SU-DHL-6 (cell line): ENCODE data around the gene ZBTB21.

Experiments
- H2AFZ ChIP-seq: fragments of 200-600 bp; sonication (generic); 2 replicates; pipeline ENCODE4 v1.6.1; 2014; ENCODE audit warnings: low read depth, mild to moderate bottlenecking, moderate library complexity, mixed read lengths, antibody characterized with exemption, low read length; ENCODE audit not compliant: severe bottlenecking
- H3F3A ChIP-seq: fragments of 200-600 bp; shearing (Covaris generic); 2 replicates; pipeline ENCODE4 v1.6.0; 2016; ENCODE audit warnings: antibody characterized with exemption, mild to moderate bottlenecking; ENCODE audit not compliant: insufficient read depth
- H3K27ac ChIP-seq: fragments of 200-600 bp; sonication (generic); 2 replicates; pipeline ENCODE4 v1.5.1; 2016; ENCODE audit warnings: low read depth, mild to moderate bottlenecking, low read length, moderate library complexity, mixed read lengths
- H3K27me3 ChIP-seq: fragments of 200-600 bp; sonication (generic), shearing (Covaris generic); 2 replicates; pipeline ENCODE4 v1.6.0; 2014; ENCODE audit warnings: mild to moderate bottlenecking, low read length
- H3K36me3 ChIP-seq: fragments of 200-600 bp; sonication (generic); 2 replicates; pipeline ENCODE4 v1.6.1; 2014; ENCODE audit warnings: mild to moderate bottlenecking, low read length, mixed read lengths
- H3K4me2 ChIP-seq: fragments of 300-600, 200-600 bp; shearing (Covaris generic), sonication (generic); 2 replicates; pipeline ENCODE4 v1.6.0; 2014; ENCODE audit warnings: low read length, low read depth, mild to moderate bottlenecking; ENCODE audit not compliant: poor library complexity, severe bottlenecking
- H3K4me3 ChIP-seq: fragments of 200-600 bp; sonication (generic); 2 replicates; pipeline ENCODE4 v1.5.1; 2014; ENCODE audit warnings: antibody characterized with exemption, low read length, mild to moderate bottlenecking, mixed read lengths; ENCODE audit not compliant: insufficient read depth, poor library complexity, severe bottlenecking
- H3K79me2 ChIP-seq: fragments of 200-600 bp; sonication (generic); 2 replicates; pipeline ENCODE4 v1.6.1; 2014; ENCODE audit warnings: mild to moderate bottlenecking, low read length, moderate library complexity; ENCODE audit not compliant: insufficient read depth
- H3K9ac ChIP-seq: fragments of 200-600 bp; sonication (generic); 2 replicates; pipeline ENCODE4 v1.7.0; 2014; ENCODE audit warnings: mild to moderate bottlenecking, low read length
- H3K9me2 ChIP-seq: fragments of 200-600 bp; sonication (generic); replicated peaks from 2 replicates; pipeline ENCODE4 v1.6.1; 2014; ENCODE audit warnings: low read length; ENCODE audit not compliant: insufficient read depth
- H3K9me3 ChIP-seq: fragments of 200-600 bp; sonication (generic); 2 replicates; pipeline ENCODE4 v1.6.1; 2014; ENCODE audit warnings: low read length, mixed read lengths; ENCODE audit not compliant: insufficient read depth
- H4K20me1 ChIP-seq: fragments of 200-600 bp; sonication (generic); 2 replicates; pipeline ENCODE4 v1.6.1; 2014; ENCODE audit warnings: low read depth, mild to moderate bottlenecking, antibody characterized with exemption, low read length, moderate library complexity, mixed read lengths
- EZH2phosphoT487 ChIP-seq: fragments of 200-600 bp; sonication (generic), shearing (Covaris generic); conservative IDR thresholded peaks from 2 replicates; pipeline ENCODE4 v1.6.1; 2018; ENCODE audit warnings: mild to moderate bottlenecking, antibody characterized with exemption, low read length, moderate library complexity, mixed read lengths
- TF ChIP-seq, protein P1 (sequence below): fragments of 200-600 bp; sonication (generic); IDR thresholded peaks from one replicate; pipeline ENCODE4 v1.5.1; 2017; ENCODE audit warnings: antibody characterized with exemption, mild to moderate bottlenecking, low read length, moderate library complexity; ENCODE audit not compliant: insufficient read depth, poor library complexity, severe bottlenecking

ZBTB21 gene

DNA sequence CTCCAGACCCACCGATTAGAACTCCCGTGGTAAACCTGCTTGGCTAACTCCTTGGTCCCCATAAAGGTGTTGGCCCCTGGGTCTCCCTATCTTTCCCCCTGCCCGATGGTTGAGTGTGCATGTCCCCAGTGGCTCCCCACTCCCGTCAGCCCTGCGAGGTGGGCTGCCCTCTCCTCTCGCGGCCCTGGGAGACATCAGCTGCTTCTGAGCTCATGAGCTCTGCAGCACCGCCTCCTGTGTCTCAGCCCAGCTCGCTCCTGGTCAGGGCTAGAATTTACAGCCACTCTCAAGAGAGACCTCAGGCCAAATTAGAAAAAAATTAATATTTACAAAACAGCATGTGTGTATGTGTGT lies 15.9 kb upstream of the ZBTB21 start:
- H3K9me2 ChIP-seq = no peaks in the 10 kb centered on the region
- H3K27ac ChIP-seq = no peak overlapping the region
- no peaks in the 10 kb centered on the region for H3F3A ChIP-seq
- H3K36me3 ChIP-seq = no peaks in the 10 kb centered on the region
- H2AFZ ChIP-seq = no peak overlapping the region
- H3K27me3 ChIP-seq = no peaks in the 10 kb centered on the region
- H3K4me3 ChIP-seq = no peak overlapping the region
- H3K9me3 ChIP-seq = no peaks in the 10 kb centered on the region
- H3K9ac ChIP-seq = no peak overlapping the region
- no peaks in the 10 kb centered on the region for H4K20me1 ChIP-seq
- no peaks in the 10 kb centered on the region for H3K79me2 ChIP-seq
- no peak for TF ChIP-seq EZH2phosphoT487
- TF ChIP-seq, protein P1, sequence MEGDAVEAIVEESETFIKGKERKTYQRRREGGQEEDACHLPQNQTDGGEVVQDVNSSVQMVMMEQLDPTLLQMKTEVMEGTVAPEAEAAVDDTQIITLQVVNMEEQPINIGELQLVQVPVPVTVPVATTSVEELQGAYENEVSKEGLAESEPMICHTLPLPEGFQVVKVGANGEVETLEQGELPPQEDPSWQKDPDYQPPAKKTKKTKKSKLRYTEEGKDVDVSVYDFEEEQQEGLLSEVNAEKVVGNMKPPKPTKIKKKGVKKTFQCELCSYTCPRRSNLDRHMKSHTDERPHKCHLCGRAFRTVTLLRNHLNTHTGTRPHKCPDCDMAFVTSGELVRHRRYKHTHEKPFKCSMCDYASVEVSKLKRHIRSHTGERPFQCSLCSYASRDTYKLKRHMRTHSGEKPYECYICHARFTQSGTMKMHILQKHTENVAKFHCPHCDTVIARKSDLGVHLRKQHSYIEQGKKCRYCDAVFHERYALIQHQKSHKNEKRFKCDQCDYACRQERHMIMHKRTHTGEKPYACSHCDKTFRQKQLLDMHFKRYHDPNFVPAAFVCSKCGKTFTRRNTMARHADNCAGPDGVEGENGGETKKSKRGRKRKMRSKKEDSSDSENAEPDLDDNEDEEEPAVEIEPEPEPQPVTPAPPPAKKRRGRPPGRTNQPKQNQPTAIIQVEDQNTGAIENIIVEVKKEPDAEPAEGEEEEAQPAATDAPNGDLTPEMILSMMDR = no peak
- H3K4me2 ChIP-seq = no peak overlapping the region

DNA sequence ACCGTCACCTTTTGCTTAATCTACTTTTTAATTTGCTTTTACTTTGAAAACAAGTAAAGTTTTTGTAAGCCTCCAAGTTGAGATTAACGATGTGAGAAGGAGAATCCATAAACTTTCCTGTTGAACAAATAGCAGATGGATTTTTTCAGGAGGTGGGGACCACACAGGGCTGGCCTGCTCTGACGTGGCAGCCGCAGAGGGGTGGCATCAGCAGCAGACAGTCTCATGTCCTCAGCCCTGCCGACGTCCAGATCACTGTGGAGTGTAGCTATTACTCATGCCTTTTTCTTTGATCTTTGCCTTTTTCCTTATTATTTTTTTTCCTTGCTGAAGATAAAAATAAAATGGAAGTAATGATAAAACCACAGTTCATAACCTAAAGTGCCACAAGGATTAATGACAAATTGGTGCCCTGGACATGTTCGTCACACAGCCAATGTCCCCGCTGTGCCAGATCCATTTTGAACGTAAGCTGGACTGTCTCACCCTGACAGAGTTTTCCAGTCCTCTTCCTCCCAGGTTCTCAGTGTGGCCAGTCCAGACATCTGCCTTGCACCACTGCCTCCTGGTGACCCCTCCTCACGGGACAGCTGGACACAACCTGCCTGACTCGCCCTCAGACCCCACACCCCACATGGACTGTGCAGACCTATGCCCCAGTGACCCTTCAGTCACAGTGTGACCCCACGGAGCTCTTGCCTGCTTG lies 15.4 kb upstream of the ZBTB21 start:
- Histone ChIP-seq H3F3A (no peaks in the 10 kb centered on the region), H3K27ac (no peak overlapping the region), H3K27me3 (no peaks in the 10 kb centered on the region), H3K9me3 (no peaks in the 10 kb centered on the region), H3K9me2 (no peaks in the 10 kb centered on the region), H4K20me1 (no peaks in the 10 kb centered on the region), H2AFZ (no peak overlapping the region), H3K4me3 (no peak overlapping the region), H3K9ac (no peak overlapping the region), H3K36me3 (no peaks in the 10 kb centered on the region), H3K4me2 (no peak overlapping the region), H3K79me2 (no peaks in the 10 kb centered on the region)
- TF ChIP-seq, protein P1 = no peak
- TF ChIP-seq EZH2phosphoT487 = no peak

DNA sequence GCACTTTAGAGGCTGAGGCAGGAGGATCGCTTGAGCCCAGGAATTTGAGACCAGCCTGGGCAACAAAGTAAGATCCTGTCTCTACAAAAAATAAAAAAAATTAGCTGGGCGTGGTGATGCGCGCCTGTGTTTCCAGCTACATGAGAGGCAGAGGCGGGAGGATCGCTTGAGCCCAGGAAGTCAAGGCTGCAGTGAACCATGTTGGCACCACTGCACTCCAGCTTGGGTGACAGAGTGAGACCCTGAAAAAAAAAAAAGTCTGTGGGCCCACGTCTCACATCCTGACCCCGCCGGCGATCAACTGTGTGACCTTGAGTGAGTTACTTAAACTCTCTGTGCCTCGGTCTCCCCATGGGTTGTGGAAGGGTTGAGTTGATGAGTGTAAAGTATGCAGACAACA lies 12.7 kb upstream of the ZBTB21 start:
- no peak for TF ChIP-seq EZH2phosphoT487
- TF ChIP-seq, protein P1 = no peak
- Histone ChIP-seq H3K36me3 (no peaks in the 10 kb centered on the region), H3K27me3 (no peaks in the 10 kb centered on the region), H2AFZ (no peak overlapping the region), H3K9me3 (no peaks in the 10 kb centered on the region), H3K4me2 (no peak overlapping the region), H3K9ac (no peak overlapping the region), H4K20me1 (no peaks in the 10 kb centered on the region), H3K27ac (no peak overlapping the region), H3K79me2 (no peaks in the 10 kb centered on the region), H3K9me2 (no peaks in the 10 kb centered on the region), H3K4me3 (no peak overlapping the region), H3F3A (no peaks in the 10 kb centered on the region)
